Adrenal gland (tissue), 5 donors: ENCODE measurements around the gene DMD.
"Not testable (repeated sequence)": the region's sequence is repeated elsewhere in the genome, so short reads cannot be mapped to it uniquely, and the experiment has no call there.

ENCODE experiments used
- POLR2A ChIP-seq, 2 donors: fragments of 450-650 bp; IDR thresholded peaks; one replicate each; pipeline ENCODE4 v1.6.1; 2017; ENCODE audit warnings: antibody characterized with exemption in 2 of 2, mild to moderate bottlenecking in 2 of 2, moderate library complexity in 1 of 2
- TF ChIP-seq, protein P1 (sequence below), 6 experiments: fragments of 450-650 bp in 4 of 6; fragments of 200-600 bp in 2 of 6; sonication (generic) in 1 of 6; IDR thresholded peaks; 1 replicate in 5 of 6; 2 replicates in 1 of 6; pipeline versions ENCODE4 v1.5.1 to v1.8.0; 2016 to 2021; ENCODE audit warnings: antibody characterized with exemption in 6 of 6, mild to moderate bottlenecking in 2 of 6, moderate library complexity in 1 of 6
- donor health status: DM: no; HTN: no; CAD: no.

DNA sequence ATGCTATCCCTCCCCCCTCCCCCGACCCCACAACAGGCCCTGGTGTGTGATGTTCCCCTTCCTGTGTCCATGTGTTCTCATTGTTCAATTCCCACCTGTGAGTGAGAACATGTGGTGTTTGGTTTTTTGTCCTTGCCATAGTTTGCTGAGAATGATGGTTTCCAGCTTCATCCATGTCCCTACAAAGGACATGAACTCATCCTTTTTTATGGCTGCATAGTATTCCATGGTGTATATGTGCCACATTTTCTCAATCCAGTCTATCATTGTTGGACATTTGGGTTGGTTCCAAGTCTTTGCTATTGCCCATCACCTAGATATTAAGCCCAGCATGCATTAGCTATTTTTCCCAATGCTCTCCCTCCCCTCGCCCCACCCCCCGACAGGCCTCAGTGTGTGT lies 1627.5 kb downstream of the DMD start:
- not testable (repeated sequence) for TF ChIP-seq POLR2A (IDR thresholded peaks at IDR 0.05)
- TF ChIP-seq, protein P1, sequence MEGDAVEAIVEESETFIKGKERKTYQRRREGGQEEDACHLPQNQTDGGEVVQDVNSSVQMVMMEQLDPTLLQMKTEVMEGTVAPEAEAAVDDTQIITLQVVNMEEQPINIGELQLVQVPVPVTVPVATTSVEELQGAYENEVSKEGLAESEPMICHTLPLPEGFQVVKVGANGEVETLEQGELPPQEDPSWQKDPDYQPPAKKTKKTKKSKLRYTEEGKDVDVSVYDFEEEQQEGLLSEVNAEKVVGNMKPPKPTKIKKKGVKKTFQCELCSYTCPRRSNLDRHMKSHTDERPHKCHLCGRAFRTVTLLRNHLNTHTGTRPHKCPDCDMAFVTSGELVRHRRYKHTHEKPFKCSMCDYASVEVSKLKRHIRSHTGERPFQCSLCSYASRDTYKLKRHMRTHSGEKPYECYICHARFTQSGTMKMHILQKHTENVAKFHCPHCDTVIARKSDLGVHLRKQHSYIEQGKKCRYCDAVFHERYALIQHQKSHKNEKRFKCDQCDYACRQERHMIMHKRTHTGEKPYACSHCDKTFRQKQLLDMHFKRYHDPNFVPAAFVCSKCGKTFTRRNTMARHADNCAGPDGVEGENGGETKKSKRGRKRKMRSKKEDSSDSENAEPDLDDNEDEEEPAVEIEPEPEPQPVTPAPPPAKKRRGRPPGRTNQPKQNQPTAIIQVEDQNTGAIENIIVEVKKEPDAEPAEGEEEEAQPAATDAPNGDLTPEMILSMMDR (IDR thresholded peaks at IDR 0.05): not testable (repeated sequence)
